ENCODE results near the gene DHFR.

The DHFR gene

GRCh38 chr5:80623999-80624398 is 30.8 kb downstream of the DHFR start:
- H3K4me3 ChIP-seq (ENCODE audit: low read length in 2 of 2) = no peak overlapping the region
- no peak for DNase-seq (ENCODE audit: low spot score)
- H2BK5ac ChIP-seq (ENCODE audit: low read length) = no peak overlapping the region
- no peak overlapping the region for H3K9ac ChIP-seq (ENCODE audit: low read depth, low read length, poor library complexity)
- no peak overlapping the region for H3K23ac ChIP-seq (ENCODE audit: low read depth, low read length, poor library complexity)
- H4K8ac ChIP-seq (ENCODE audit: low read depth, low read length) = no peak overlapping the region
- no CpG with 5 or more reads among the region's 4 CpGs for WGBS, 2 donors (ENCODE audit: extremely low coverage in 2 of 2, insufficient read length in 2 of 2, insufficient replicate concordance in 1 of 2)
- H3K4me1 ChIP-seq (ENCODE audit: control insufficient read depth in 2 of 2, insufficient read depth in 1 of 2, low read depth in 1 of 2, low read length in 2 of 2) = peaks cover 0 to 6% of the 10 kb centered on the region in 2 donors
- no peak overlapping the region for H2AFZ ChIP-seq (ENCODE audit: low read length)
- no peak overlapping the region for H3K27ac ChIP-seq (replicated peaks; ENCODE audit: low read length)
- H3K79me1 ChIP-seq (ENCODE audit: low read depth, low read length) = no peaks in the 10 kb centered on the region
- H3K27me3 ChIP-seq (ENCODE audit: control insufficient read depth in 3 of 3, insufficient read depth in 3 of 3, low read depth in 1 of 3, low read length in 3 of 3) = no peaks in the 10 kb centered on the region
- no peak overlapping the region for H3K4ac ChIP-seq (ENCODE audit: low read length)
- peaks cover 0 to 13% of the 10 kb centered on the region in 2 donors for H3K36me3 ChIP-seq (replicated peaks in 1 of 2; ENCODE audit: control insufficient read depth in 2 of 2, insufficient read depth in 2 of 2, low read length in 2 of 2)
- no peak overlapping the region for H2BK120ac ChIP-seq (ENCODE audit: low read depth, low read length)
- no peak overlapping the region for H4K91ac ChIP-seq (ENCODE audit: low read depth, low read length, poor library complexity)
- H3K14ac ChIP-seq (ENCODE audit: low read length) = no peak overlapping the region
- H3K4me2 ChIP-seq (ENCODE audit: insufficient read depth, low read length, poor library complexity, severe bottlenecking) = no peak overlapping the region
- H3K9me3 ChIP-seq (replicated peaks in 1 of 2; ENCODE audit: control insufficient read depth in 2 of 2, insufficient read depth in 1 of 2, low read depth in 1 of 2, low read length in 2 of 2) = no peaks in the 10 kb centered on the region
- no peak overlapping the region for H2BK15ac ChIP-seq (ENCODE audit: low read length)
- no peak overlapping the region for H2AK5ac ChIP-seq (ENCODE audit: low read depth, low read length)
- no peak overlapping the region for H2BK12ac ChIP-seq (ENCODE audit: low read length)
- H3K18ac ChIP-seq (ENCODE audit: low read length) = no peak overlapping the region

- Histone ChIP-seq H2BK12ac (ENCODE audit: low read length) (no peak overlapping the region), H2BK15ac (ENCODE audit: low read length) (no peak overlapping the region), H3K4me1 (ENCODE audit: control insufficient read depth in 2 of 2, insufficient read depth in 1 of 2, low read depth in 1 of 2, low read length in 2 of 2) (peaks cover 0 to 6% of the 10 kb centered on the region in 2 donors), H3K14ac (ENCODE audit: low read length) (no peak overlapping the region), H2AK5ac (ENCODE audit: low read depth, low read length) (no peak overlapping the region), H3K4me3 (ENCODE audit: low read length in 2 of 2) (no peak overlapping the region), H2BK5ac (ENCODE audit: low read length) (no peak overlapping the region), H3K23ac (ENCODE audit: low read depth, low read length, poor library complexity) (no peak overlapping the region), H3K9me3 (replicated peaks in 1 of 2; ENCODE audit: control insufficient read depth in 2 of 2, insufficient read depth in 1 of 2, low read depth in 1 of 2, low read length in 2 of 2) (no peaks in the 10 kb centered on the region), H3K27me3 (ENCODE audit: control insufficient read depth in 3 of 3, insufficient read depth in 3 of 3, low read depth in 1 of 3, low read length in 3 of 3) (no peaks in the 10 kb centered on the region), H4K8ac (ENCODE audit: low read depth, low read length) (no peak overlapping the region), H3K27ac (replicated peaks; ENCODE audit: low read length) (no peak overlapping the region), H2AFZ (ENCODE audit: low read length) (no peak overlapping the region), H3K4me2 (ENCODE audit: insufficient read depth, low read length, poor library complexity, severe bottlenecking) (no peak overlapping the region), H3K4ac (ENCODE audit: low read length) (no peak overlapping the region), H3K18ac (ENCODE audit: low read length) (no peak overlapping the region), H3K9ac (ENCODE audit: low read depth, low read length, poor library complexity) (no peak overlapping the region), H3K79me1 (ENCODE audit: low read depth, low read length) (no peaks in the 10 kb centered on the region), H3K36me3 (replicated peaks in 1 of 2; ENCODE audit: control insufficient read depth in 2 of 2, insufficient read depth in 2 of 2, low read length in 2 of 2) (peaks cover 0 to 12% of the 10 kb centered on the region in 2 donors), H2BK120ac (ENCODE audit: low read depth, low read length) (no peak overlapping the region), H4K91ac (ENCODE audit: low read depth, low read length, poor library complexity) (no peak overlapping the region)
- WGBS, 2 donors (ENCODE audit: extremely low coverage in 2 of 2, insufficient read length in 2 of 2, insufficient replicate concordance in 1 of 2) = no CpG with 5 or more reads among the region's 2 CpGs
- no peak for DNase-seq (ENCODE audit: low spot score)
Observed at GRCh38 chr5:80622756-80623155, 32.0 kb downstream of the DHFR start.

GRCh38 chr5:80620211-80620610 is 34.6 kb downstream of the DHFR start:
- Histone ChIP-seq H3K27ac (replicated peaks; ENCODE audit: low read length) (no peak overlapping the region), H3K79me1 (ENCODE audit: low read depth, low read length) (no peaks in the 10 kb centered on the region), H2BK5ac (ENCODE audit: low read length) (no peak overlapping the region), H4K91ac (ENCODE audit: low read depth, low read length, poor library complexity) (no peak overlapping the region), H3K4me2 (ENCODE audit: insufficient read depth, low read length, poor library complexity, severe bottlenecking) (no peak overlapping the region), H3K9me3 (replicated peaks in 1 of 2; ENCODE audit: control insufficient read depth in 2 of 2, insufficient read depth in 1 of 2, low read depth in 1 of 2, low read length in 2 of 2) (no peaks in the 10 kb centered on the region), H3K4ac (ENCODE audit: low read length) (no peak overlapping the region), H3K14ac (ENCODE audit: low read length) (no peak overlapping the region), H2BK12ac (ENCODE audit: low read length) (no peak overlapping the region), H2AFZ (ENCODE audit: low read length) (no peak overlapping the region), H2AK5ac (ENCODE audit: low read depth, low read length) (peak overlapping the region; percentile 40), H3K18ac (ENCODE audit: low read length) (no peak overlapping the region), H3K36me3 (replicated peaks in 1 of 2; ENCODE audit: control insufficient read depth in 2 of 2, insufficient read depth in 2 of 2, low read length in 2 of 2) (peaks cover 0 to 4% of the 10 kb centered on the region in 2 donors), H2BK120ac (ENCODE audit: low read depth, low read length) (no peak overlapping the region), H4K8ac (ENCODE audit: low read depth, low read length) (no peak overlapping the region), H3K4me1 (ENCODE audit: control insufficient read depth in 2 of 2, insufficient read depth in 1 of 2, low read depth in 1 of 2, low read length in 2 of 2) (peaks cover 12 to 14% of the 10 kb centered on the region in 2 donors), H3K23ac (ENCODE audit: low read depth, low read length, poor library complexity) (no peak overlapping the region), H2BK15ac (ENCODE audit: low read length) (no peak overlapping the region), H3K27me3 (ENCODE audit: control insufficient read depth in 3 of 3, insufficient read depth in 3 of 3, low read depth in 1 of 3, low read length in 3 of 3) (no peaks in the 10 kb centered on the region), H3K9ac (ENCODE audit: low read depth, low read length, poor library complexity) (no peak overlapping the region), H3K4me3 (ENCODE audit: low read length in 2 of 2) (no peak overlapping the region)
- WGBS, 2 donors (ENCODE audit: extremely low coverage in 2 of 2, insufficient read length in 2 of 2, insufficient replicate concordance in 1 of 2) = no CpG with 5 or more reads among the region's 4 CpGs
- DNase-seq (ENCODE audit: low spot score) = no peak

- H3K79me1 ChIP-seq (ENCODE audit: low read depth, low read length) = no peaks in the 10 kb centered on the region
- H4K91ac ChIP-seq (ENCODE audit: low read depth, low read length, poor library complexity) = no peak overlapping the region
- H3K18ac ChIP-seq (ENCODE audit: low read length) = no peak overlapping the region
- H3K27me3 ChIP-seq (ENCODE audit: control insufficient read depth in 3 of 3, insufficient read depth in 3 of 3, low read depth in 1 of 3, low read length in 3 of 3) = no peaks in the 10 kb centered on the region
- H2BK15ac ChIP-seq (ENCODE audit: low read length) = no peak overlapping the region
- H3K14ac ChIP-seq (ENCODE audit: low read length) = no peak overlapping the region
- H2BK12ac ChIP-seq (ENCODE audit: low read length) = no peak overlapping the region
- H3K9ac ChIP-seq (ENCODE audit: low read depth, low read length, poor library complexity) = no peak overlapping the region
- DNase-seq (ENCODE audit: low spot score) = no peak
- no peak overlapping the region for H3K4me2 ChIP-seq (ENCODE audit: insufficient read depth, low read length, poor library complexity, severe bottlenecking)
- peaks cover 0 to 4% of the 10 kb centered on the region in 2 donors for H3K36me3 ChIP-seq (replicated peaks in 1 of 2; ENCODE audit: control insufficient read depth in 2 of 2, insufficient read depth in 2 of 2, low read length in 2 of 2)
- no peak overlapping the region for H3K4me3 ChIP-seq (ENCODE audit: low read length in 2 of 2)
- WGBS, 2 donors (ENCODE audit: extremely low coverage in 2 of 2, insufficient read length in 2 of 2, insufficient replicate concordance in 1 of 2) = no CpG with 5 or more reads among the region's 1 CpG
- no peak overlapping the region for H3K23ac ChIP-seq (ENCODE audit: low read depth, low read length, poor library complexity)
- H2AK5ac ChIP-seq (ENCODE audit: low read depth, low read length) = no peak overlapping the region
- H3K4ac ChIP-seq (ENCODE audit: low read length) = no peak overlapping the region
- peaks cover 21 to 22% of the 10 kb centered on the region in 2 donors for H3K4me1 ChIP-seq (ENCODE audit: control insufficient read depth in 2 of 2, insufficient read depth in 1 of 2, low read depth in 1 of 2, low read length in 2 of 2)
- no peaks in the 10 kb centered on the region for H3K9me3 ChIP-seq (replicated peaks in 1 of 2; ENCODE audit: control insufficient read depth in 2 of 2, insufficient read depth in 1 of 2, low read depth in 1 of 2, low read length in 2 of 2)
- H2AFZ ChIP-seq (ENCODE audit: low read length) = no peak overlapping the region
- H4K8ac ChIP-seq (ENCODE audit: low read depth, low read length) = no peak overlapping the region
- H2BK5ac ChIP-seq (ENCODE audit: low read length) = no peak overlapping the region
- no peak overlapping the region for H2BK120ac ChIP-seq (ENCODE audit: low read depth, low read length)
- no peak overlapping the region for H3K27ac ChIP-seq (replicated peaks; ENCODE audit: low read length)
Observed at GRCh38 chr5:80619086-80619485, 35.7 kb downstream of the DHFR start.

All from neuronal stem cell (in vitro differentiated cells).